Smooth muscle cell (in vitro differentiated cells): Measurements from ENCODE around the gene CIB2. TPM values are rescaled to one million over a fixed set of nuclear protein-coding genes. Genes with fewer than 3 reads are reported as not detected.

Experiments used
- DNase-seq: peaks from one replicate; lab custom pipeline; 2025; ENCODE audit not compliant: unreplicated experiment; lab: John Stamatoyannopoulos, UW
- H2AFZ ChIP-seq: fragments of 200-600 bp; sonication (generic); 2 replicates; pipeline ENCODE4 v1.6.0; 2016; ENCODE audit warnings: antibody characterized with exemption, low read depth, mild to moderate bottlenecking
- H3F3A ChIP-seq: fragments of 200-600 bp; sonication (generic); 2 replicates; pipeline ENCODE4 v1.6.0; 2017; ENCODE audit warnings: antibody characterized with exemption, low read depth
- H3K27ac ChIP-seq: fragments of 200-600 bp; sonication (generic); 2 replicates; pipeline ENCODE4 v1.5.1; 2016; ENCODE audit warnings: low read depth, mild to moderate bottlenecking
- H3K27me3 ChIP-seq: fragments of 200-600 bp; sonication (generic); 2 replicates; pipeline ENCODE4 v1.6.1; 2016; ENCODE audit warnings: low read depth, mild to moderate bottlenecking
- H3K36me3 ChIP-seq: fragments of 200-600 bp; sonication (generic); 2 replicates; pipeline ENCODE4 v1.5.1; 2016; ENCODE audit warnings: low read depth
- H3K4me1 ChIP-seq: fragments of 200-600 bp; sonication (generic); 2 replicates; pipeline ENCODE4 v1.5.1; 2016; ENCODE audit warnings: low read depth
- H3K4me2 ChIP-seq: fragments of 200-600 bp; sonication (generic); 2 replicates; pipeline ENCODE4 v1.6.0; 2016; ENCODE audit warnings: mild to moderate bottlenecking
- H3K4me3 ChIP-seq: fragments of 200-600 bp; sonication (generic); 2 replicates; pipeline ENCODE4 v1.5.1; 2016; ENCODE audit warnings: mild to moderate bottlenecking
- H3K79me2 ChIP-seq: fragments of 200-600 bp; sonication (generic); 2 replicates; pipeline ENCODE4 v1.6.0; 2016; ENCODE audit warnings: low read depth, mild to moderate bottlenecking
- H3K9ac ChIP-seq: fragments of 200-600 bp; sonication (generic); 2 replicates; pipeline ENCODE4 v1.6.0; 2016; ENCODE audit warnings: low read depth
- H3K9me3 ChIP-seq: fragments of 200-600 bp; sonication (generic); replicated peaks from 2 replicates; pipeline ENCODE4 v1.5.1; 2016; ENCODE audit warnings: low read depth
- H4K20me1 ChIP-seq: fragments of 200-600 bp; sonication (generic); 2 replicates; pipeline ENCODE4 v1.6.0; 2016; ENCODE audit warnings: low read depth
- CTCF ChIP-seq: fragments of 200-600 bp; sonication (generic); IDR thresholded peaks from 2 replicates; pipeline ENCODE4 v1.5.1; 2017; ENCODE audit warnings: borderline replicate concordance, mild to moderate bottlenecking, antibody characterized with exemption; ENCODE audit not compliant: insufficient read depth, poor library complexity, severe bottlenecking
- WGBS: methylation state at CpG from one replicate; pipeline ENCODE4 v1.1.7; 2016; ENCODE audit warnings: low lambda C conversion rate; 5-methylcytosine and 5-hydroxymethylcytosine counted together
- polyA plus RNA-seq: library from polyadenylated mRNA; unstranded; fragments of >200 nt; fragmentation: Nextera tagmentation; extraction: Ambion mirVana; gene quantifications from 2 replicates; pipeline ENCODE4 v1.2.1, GENCODE V29; 2016
- total RNA-seq: library from RNA; depleted of rRNA; stranded (reverse); fragments of >200 nt; gene quantifications from 2 replicates; pipeline ENCODE4 v1.2.3, GENCODE V29; 2014

The CIB2 gene
- total and polyA plus RNA-seq, 2 experiments from 2014 or later, result 20.9 to 21.7 TPM

GRCh38 chr15:78070049-78070700 lies 61.1 kb downstream of the CIB2 start:
- peak overlapping the region; percentile 19 for H3K4me2 ChIP-seq
- H3K79me2 ChIP-seq, result peaks cover 76% of the 10 kb centered on the region
- H3K27ac ChIP-seq, result peak overlapping the region; percentile 8
- no peak overlapping the region for H2AFZ ChIP-seq
- no peak for DNase-seq
- no peaks in the 10 kb centered on the region for H3K36me3 ChIP-seq
- H3K27me3 ChIP-seq, result no peaks in the 10 kb centered on the region
- H4K20me1 ChIP-seq, result peaks cover 71% of the 10 kb centered on the region
- no peak for TF ChIP-seq CTCF
- H3K4me1 ChIP-seq, result peaks cover 47% of the 10 kb centered on the region
- H3K9ac ChIP-seq, result no peak overlapping the region
- no peak overlapping the region for H3K4me3 ChIP-seq
- WGBS, result 72% methylated on average over 4 of the region's 4 CpGs
- no peaks in the 10 kb centered on the region for H3K9me3 ChIP-seq
- H3F3A ChIP-seq, result peaks cover 17% of the 10 kb centered on the region

GRCh38 chr15:78069462-78070029 lies 61.7 kb downstream of the CIB2 start:
- H3K9ac ChIP-seq, result no peak overlapping the region
- H3K79me2 ChIP-seq, result peaks cover 70% of the 10 kb centered on the region
- H4K20me1 ChIP-seq, result peaks cover 77% of the 10 kb centered on the region
- H3K4me1 ChIP-seq, result peaks cover 53% of the 10 kb centered on the region
- peaks cover 23% of the 10 kb centered on the region for H3F3A ChIP-seq
- TF ChIP-seq CTCF, result no peak
- H3K4me2 ChIP-seq, result peak overlapping the region; percentile 19
- no peak overlapping the region for H2AFZ ChIP-seq
- H3K27me3 ChIP-seq, result no peaks in the 10 kb centered on the region
- no peak for DNase-seq
- H3K9me3 ChIP-seq, result no peaks in the 10 kb centered on the region
- 94% methylated on average over 5 of the region's 5 CpGs for WGBS
- no peaks in the 10 kb centered on the region for H3K36me3 ChIP-seq
- no peak overlapping the region for H3K27ac ChIP-seq
- H3K4me3 ChIP-seq, result no peak overlapping the region

GRCh38 chr15:78069052-78069414 lies 62.2 kb downstream of the CIB2 start:
- H3K4me1 ChIP-seq, result peaks cover 53% of the 10 kb centered on the region
- no peaks in the 10 kb centered on the region for H3K36me3 ChIP-seq
- H3K4me3 ChIP-seq, result no peak overlapping the region
- WGBS, result 89% methylated on average over 7 of the region's 7 CpGs
- DNase-seq, result no peak
- H3K79me2 ChIP-seq, result peaks cover 68% of the 10 kb centered on the region
- H3K27ac ChIP-seq, result peak overlapping the region; percentile 95
- peaks cover 27% of the 10 kb centered on the region for H3F3A ChIP-seq
- no peak for TF ChIP-seq CTCF
- no peaks in the 10 kb centered on the region for H3K27me3 ChIP-seq
- H3K9me3 ChIP-seq, result no peaks in the 10 kb centered on the region
- H3K9ac ChIP-seq, result no peak overlapping the region
- H3K4me2 ChIP-seq, result peak overlapping the region; percentile 78
- H2AFZ ChIP-seq, result no peak overlapping the region
- peaks cover 83% of the 10 kb centered on the region for H4K20me1 ChIP-seq
